ENCODE measurements around the gene TAF11L4.
"Not testable (repeated sequence)": the region's sequence is repeated elsewhere in the genome, so short reads cannot be mapped to it uniquely, and the experiment has no call there.

- not testable (repeated sequence) for TF ChIP-seq CTCF, POLR2A (IDR thresholded peaks at IDR 0.05)
These were observed 46.5 kb upstream of the TAF11L4 start for GRCh38 chr5:17475064-17475463.
